Breast epithelium (tissue), 3 donors: ENCODE results near the gene HMGN5.

Experiments used
- POLR2A ChIP-seq: fragments of 450-650 bp; IDR thresholded peaks from one replicate; pipeline ENCODE4 v1.6.1; 2016; ENCODE audit warnings: antibody characterized with exemption, mild to moderate bottlenecking, moderate library complexity
- POLR2AphosphoS5 ChIP-seq, 3 donors: sonication (generic); formaldehyde crosslinking; IDR thresholded peaks; one replicate each; pipeline ENCODE4 v1.6.1; 2017; ENCODE audit warnings: antibody characterized with exemption in 3 of 3
- TF ChIP-seq, protein P1 (sequence below), 3 donors: fragments of 450-650 bp; IDR thresholded peaks; one replicate each; pipeline ENCODE4 v1.5.1; 2016 to 2017; ENCODE audit warnings: antibody characterized with exemption in 3 of 3, mild to moderate bottlenecking in 3 of 3, moderate library complexity in 3 of 3

DNA sequence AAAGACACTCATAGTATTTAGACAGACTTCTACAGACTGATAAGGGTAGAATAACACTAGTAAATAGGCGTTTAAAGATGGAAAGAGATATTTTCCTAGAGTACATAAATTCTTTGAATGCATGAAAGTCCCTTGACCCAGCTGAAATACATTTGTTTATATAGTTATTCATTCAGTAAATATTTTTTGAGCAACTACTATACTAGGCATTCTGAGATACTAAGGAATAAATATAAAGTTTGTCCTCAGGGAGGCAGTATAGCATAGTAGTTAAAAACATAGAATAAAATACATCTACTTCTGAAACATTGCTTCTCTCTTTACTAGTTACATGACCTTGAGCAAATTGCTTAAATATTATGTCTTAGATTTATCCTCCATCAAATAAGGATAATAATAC is 27.4 kb downstream of the HMGN5 start:
- TF ChIP-seq, protein P1, sequence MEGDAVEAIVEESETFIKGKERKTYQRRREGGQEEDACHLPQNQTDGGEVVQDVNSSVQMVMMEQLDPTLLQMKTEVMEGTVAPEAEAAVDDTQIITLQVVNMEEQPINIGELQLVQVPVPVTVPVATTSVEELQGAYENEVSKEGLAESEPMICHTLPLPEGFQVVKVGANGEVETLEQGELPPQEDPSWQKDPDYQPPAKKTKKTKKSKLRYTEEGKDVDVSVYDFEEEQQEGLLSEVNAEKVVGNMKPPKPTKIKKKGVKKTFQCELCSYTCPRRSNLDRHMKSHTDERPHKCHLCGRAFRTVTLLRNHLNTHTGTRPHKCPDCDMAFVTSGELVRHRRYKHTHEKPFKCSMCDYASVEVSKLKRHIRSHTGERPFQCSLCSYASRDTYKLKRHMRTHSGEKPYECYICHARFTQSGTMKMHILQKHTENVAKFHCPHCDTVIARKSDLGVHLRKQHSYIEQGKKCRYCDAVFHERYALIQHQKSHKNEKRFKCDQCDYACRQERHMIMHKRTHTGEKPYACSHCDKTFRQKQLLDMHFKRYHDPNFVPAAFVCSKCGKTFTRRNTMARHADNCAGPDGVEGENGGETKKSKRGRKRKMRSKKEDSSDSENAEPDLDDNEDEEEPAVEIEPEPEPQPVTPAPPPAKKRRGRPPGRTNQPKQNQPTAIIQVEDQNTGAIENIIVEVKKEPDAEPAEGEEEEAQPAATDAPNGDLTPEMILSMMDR (IDR thresholded peaks at IDR 0.05) = peak in 2 of 3 donors; percentile 28 to 32
- TF ChIP-seq POLR2A (no peak), POLR2AphosphoS5 (IDR thresholded peaks at IDR 0.05) (no peak)
